Fibroblast of the aortic adventitia (primary cell): ENCODE data around the gene KCNT1. TPM values are rescaled to one million over a fixed set of nuclear protein-coding genes. Genes with fewer than 3 reads are reported as not detected.

ENCODE experiments used
- DNase-seq: peaks from one replicate; pipeline ENCODE4 v3.0.0-alpha.2; 2010; ENCODE audit warnings: low read depth
- H3K4me3 ChIP-seq: 2 replicates; pipeline ENCODE4 v1.5.1; 2011; ENCODE audit warnings: low read depth, mild to moderate bottlenecking, control low read depth, low read length, moderate library complexity
- total RNA-seq: library from RNA; depleted of rRNA; stranded (reverse); fragments of >200 nt; gene quantifications from 2 replicates; pipeline ENCODE4 v1.2.3, GENCODE V29; 2012; ENCODE audit warnings: low replicate concordance
- TF ChIP-seq, protein P1 (sequence below): IDR thresholded peaks from 2 replicates; pipeline ENCODE4 v1.5.1; 2011; ENCODE audit warnings: mild to moderate bottlenecking, low read length, control low read depth, inconsistent platforms; ENCODE audit not compliant: insufficient read depth

KCNT1 gene
- total RNA-seq, 1 donor = not detected

DNA sequence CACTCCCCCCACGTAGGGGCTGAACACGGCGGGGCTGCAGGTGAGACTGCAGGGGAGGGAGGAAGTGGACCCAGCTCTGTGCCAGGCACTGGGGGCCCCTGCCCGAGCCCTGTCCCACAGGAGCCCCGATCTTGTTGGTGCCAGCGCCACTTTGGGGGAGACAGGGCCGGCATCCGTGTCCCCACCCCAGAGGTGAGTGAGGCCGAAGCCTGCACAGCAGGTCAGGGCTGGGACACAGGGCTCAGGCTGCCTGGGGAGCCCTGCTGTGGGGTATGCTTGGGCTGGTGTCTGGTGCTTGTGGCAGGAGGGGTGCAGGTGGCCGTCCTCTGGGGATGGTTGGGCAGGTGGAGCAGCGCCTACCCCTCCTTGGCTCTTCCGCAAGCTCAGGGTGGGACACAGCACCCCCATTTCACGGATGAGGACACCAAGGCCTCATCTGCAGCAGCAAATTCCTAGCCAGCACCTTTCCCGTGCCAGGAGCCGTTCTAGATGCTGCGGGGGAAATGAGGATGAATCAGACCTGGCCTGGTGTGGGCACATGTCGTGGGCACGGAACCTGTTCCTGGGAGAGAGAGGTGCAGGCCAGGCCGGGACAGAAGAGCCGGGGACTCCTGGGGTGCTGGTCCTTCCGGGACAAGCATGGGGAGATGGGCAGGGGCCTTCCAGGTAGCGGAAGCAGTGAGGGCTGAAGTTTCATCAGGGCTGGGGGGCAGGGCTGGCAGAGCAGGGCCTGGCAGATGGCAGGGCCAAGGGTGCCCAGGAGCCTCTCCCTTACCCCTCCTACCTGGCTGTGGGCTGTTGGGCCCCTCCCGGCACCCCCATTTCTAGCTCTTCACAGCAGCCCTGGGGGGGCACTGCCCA lies 35.2 kb downstream of the KCNT1 start:
- H3K4me3 ChIP-seq = no peak overlapping the region
- no peak for DNase-seq
- TF ChIP-seq, protein P1, sequence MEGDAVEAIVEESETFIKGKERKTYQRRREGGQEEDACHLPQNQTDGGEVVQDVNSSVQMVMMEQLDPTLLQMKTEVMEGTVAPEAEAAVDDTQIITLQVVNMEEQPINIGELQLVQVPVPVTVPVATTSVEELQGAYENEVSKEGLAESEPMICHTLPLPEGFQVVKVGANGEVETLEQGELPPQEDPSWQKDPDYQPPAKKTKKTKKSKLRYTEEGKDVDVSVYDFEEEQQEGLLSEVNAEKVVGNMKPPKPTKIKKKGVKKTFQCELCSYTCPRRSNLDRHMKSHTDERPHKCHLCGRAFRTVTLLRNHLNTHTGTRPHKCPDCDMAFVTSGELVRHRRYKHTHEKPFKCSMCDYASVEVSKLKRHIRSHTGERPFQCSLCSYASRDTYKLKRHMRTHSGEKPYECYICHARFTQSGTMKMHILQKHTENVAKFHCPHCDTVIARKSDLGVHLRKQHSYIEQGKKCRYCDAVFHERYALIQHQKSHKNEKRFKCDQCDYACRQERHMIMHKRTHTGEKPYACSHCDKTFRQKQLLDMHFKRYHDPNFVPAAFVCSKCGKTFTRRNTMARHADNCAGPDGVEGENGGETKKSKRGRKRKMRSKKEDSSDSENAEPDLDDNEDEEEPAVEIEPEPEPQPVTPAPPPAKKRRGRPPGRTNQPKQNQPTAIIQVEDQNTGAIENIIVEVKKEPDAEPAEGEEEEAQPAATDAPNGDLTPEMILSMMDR = no peak

DNA sequence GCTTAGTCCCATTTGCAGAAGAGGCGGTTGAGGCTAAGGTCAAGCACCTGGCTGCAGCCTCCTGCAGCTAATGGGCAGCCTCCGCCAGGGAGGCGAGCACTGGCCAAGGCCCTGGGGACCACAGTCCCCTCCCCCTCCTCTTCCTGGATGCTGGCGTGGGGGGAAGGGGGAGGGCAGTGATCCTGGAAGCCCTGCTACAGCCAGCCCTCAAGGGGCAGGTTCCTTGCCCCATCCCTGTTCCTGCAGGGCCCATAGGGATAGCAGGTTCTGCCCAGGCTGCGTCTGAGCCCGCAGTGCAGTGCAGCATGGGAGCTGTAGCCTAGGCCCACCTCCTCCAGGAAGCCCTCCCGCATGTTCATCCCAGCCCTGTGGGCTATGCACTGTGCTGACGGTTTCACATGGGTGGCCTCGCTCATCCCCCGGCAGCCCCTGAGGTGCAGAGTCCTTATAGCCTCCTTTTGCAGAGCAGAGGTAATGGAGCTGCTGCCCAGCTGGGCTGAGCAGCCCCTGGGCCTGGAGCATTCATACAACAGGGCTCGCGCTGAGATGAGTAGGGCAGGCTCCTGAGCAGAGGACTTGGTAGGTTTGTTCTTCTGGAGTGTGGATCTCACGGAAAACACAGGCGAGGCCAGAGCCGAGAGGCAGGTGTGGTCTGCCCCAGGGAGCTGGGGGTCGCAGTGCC lies 36.0 kb downstream of the KCNT1 start:
- no peak overlapping the region for H3K4me3 ChIP-seq
- DNase-seq = no peak
- TF ChIP-seq, protein P1 = no peak

DNA sequence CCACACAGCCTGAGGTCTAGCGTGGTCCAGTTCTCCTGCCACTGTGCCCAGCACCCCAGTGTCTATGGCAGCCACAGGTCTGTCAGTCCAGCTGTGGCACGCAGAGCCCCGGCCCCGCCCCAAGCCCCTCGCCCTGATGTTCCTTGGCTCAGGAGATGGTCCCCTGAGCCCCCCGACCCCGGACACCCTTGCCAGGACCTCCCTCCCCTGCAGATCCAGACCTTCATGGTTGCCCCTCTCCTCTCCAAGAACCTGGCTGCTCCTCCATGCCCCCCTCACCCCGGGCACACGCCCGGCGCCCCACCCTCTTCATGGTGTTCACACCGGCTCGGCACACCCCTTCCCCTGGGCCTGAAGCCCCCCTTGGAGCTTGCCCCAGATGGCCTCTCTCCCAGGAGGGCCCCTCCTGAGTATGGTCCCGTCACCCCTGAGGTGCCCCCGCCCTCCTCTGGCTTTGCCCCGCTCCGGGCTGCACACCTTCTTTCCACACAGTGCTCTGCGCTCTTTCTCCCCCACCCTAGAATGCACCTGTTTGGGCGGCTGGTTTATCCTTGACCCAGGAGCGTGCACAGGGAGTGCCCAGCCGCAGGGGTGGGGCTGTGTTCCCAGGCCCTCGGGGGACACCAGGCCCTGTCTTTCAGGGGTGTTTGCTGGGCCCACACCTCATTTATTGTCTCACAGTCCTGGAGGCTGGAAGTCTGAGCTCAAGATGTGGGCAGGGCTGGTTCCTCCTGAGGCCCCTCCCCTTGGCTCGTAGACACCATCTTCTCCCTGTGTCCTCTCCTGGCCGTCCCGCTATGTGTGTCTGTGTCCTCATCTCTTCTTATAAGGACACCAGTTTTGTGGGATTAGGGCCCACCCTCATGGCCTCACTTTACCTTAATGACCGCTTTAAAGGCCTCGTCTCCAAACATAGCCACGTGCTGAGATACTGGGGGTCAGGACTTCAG lies 37.6 kb downstream of the KCNT1 start:
- DNase-seq = no peak
- no peak overlapping the region for H3K4me3 ChIP-seq
- TF ChIP-seq, protein P1 = no peak

DNA sequence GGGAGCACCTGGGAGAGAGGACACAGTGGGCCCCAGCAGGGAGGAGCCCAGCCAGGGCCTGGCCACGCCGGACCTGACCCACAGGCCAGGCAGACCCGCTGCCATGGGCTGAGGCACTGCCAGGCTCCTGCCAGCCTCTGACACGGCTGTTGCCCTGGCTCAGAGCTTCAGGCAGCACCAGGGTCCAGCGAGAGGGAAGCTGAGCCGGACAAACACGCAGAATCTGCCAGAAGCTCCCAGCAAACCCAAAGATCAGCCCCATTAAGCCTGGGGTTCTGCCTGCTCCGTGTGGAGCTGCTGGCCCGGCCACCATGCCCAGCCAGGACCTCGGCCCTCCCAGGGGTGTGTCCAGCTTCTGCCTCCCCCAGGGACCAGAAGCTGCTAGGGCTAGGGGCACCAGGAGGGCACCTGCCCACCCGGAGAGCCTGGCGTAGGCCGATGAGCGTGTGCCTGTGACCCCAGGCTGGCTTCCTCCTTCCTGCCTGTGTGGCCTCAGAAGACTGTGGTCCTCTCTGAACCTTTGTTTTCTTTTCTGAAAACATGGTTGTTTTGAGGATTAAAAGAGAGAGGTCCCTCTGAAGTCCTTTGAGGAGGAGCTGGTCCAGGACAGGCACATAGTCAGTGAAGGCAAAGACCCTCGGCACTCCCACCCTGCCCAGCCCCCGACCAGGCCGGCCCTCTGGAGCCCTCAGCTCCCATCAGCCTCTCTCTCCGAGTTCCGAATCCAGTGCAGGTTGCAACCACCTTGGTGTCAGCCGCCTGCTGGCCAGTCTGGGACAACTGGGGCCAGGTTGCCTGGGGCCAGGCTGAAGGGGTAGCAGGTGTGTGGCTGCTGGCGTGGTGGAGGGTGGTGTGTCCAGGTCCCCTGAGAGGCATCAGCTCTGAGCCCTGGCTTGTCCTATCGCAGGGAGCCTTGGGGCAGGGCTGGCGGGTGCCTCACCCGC lies 39.6 kb downstream of the KCNT1 start:
- no peak for DNase-seq
- TF ChIP-seq, protein P1 = no peak

DNA sequence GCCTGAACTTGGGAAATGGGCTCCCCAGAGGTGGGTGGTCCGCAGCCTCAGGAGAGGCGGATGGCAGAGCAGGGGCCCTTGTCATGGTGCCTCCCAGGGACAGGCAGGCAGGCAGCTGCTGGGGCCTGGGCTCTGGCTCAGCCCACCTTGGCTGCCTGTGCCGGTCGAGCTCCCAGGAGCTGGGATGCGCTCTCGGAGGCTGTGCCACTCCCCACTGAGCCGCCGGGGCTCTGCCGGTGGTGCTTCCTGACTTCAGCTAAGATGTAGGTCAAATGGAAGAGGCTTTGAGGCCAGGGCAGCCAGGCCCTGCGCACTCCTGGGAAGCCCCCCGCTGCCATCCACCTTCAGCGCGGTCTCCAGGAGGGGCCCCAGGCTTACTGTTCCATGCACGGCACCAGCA lies 41.0 kb downstream of the KCNT1 start:
- no peak overlapping the region for H3K4me3 ChIP-seq
- DNase-seq = no peak
- TF ChIP-seq, protein P1 = no peak

More for the DNA sequence above, 39.6 kb downstream of the KCNT1 start:
- no peak overlapping the region for H3K4me3 ChIP-seq
